Suppressor macrophage treated with lipopolysaccharide for 1 hour (primary cell): ENCODE measurements around the gene GUCY1A2.
"Not testable (repeated sequence)": the region's sequence is repeated elsewhere in the genome, so short reads cannot be mapped to it uniquely, and the experiment has no call there.

Experiments used
- DNase-seq, 3 donors: peaks; one replicate each; pipeline ENCODE4 v3.0.0-alpha.2; 2020 to 2022

GUCY1A2 gene

DNA sequence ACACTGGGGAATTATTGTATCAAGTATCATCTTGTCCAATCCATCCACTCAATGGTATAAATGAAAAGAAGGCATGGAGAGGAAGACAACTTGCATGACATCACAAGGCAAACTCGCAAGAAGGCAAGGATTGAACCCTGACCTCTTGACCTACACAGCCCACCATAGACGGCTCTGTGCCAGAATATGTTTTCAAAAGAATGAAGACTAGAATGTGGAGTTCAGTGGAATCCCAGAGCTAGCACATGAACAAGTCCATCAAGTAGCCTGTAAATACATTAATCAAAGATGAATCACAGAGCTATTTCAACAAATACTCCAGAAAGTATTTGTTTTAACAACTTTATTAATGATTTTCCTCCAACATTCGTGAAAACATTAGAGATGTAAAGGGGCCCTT, 189.7 kb downstream of the GUCY1A2 start:
- no peak for DNase-seq

GRCh38 chr11:106827687-106828086, 190.6 kb downstream of the GUCY1A2 start:
- DNase-seq: no peak

DNA sequence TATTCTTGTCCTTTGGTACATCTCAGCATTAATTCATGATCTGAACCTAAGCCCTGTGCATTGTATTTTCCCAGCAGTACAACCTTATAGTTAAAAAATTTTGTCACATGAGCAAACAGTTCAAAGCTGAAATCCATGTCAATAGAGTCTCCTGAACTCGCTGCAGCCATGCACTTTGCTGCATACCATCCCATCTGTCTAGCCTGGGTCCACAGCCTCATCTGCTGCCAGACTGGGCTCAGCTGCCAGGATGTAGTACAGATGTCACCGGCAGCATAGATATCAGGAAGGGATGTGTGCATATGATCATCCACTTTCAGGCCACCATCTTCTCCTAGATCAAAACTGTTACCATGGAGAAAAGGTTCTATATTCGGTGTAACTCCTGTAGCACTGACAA, 191.7 kb downstream of the GUCY1A2 start:
- not testable (repeated sequence) for DNase-seq

DNA sequence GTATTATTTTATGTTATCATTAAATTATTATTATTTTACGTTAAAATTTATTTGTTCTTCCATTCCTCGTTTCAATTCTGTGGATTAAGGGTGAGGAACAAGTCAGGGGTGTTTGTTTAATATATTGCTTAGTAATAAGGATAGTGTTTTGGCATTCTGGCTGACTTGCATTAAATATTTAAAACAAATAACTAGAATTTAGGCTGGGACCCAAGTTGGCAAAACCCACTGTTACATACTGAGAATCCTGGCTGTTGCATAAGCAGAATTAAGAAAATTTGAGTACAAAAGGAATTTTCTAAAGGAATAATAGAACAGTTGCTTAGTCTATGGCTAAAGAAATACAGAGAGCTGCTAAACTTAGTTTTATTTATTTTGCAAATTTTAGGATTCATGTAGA, 196.4 kb downstream of the GUCY1A2 start:
- no peak for DNase-seq

DNA sequence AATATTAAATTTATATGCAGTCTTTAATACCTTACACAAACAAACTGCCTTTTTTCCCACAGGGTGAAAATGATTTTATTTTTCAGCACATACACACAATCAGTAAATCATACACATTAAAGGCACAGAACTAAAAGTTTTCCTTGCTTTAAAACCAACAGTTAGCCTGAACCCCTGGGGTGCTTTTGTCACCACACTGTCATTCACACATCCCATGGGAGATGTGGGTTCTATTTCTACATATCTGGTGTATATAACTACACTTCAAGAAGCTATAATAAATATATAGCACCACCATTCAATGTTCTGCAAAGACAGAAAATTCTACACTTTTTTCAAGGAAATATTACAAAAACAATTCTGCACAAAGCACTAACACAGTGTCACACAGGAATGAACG, 197.0 kb downstream of the GUCY1A2 start:
- no peak for DNase-seq

DNA sequence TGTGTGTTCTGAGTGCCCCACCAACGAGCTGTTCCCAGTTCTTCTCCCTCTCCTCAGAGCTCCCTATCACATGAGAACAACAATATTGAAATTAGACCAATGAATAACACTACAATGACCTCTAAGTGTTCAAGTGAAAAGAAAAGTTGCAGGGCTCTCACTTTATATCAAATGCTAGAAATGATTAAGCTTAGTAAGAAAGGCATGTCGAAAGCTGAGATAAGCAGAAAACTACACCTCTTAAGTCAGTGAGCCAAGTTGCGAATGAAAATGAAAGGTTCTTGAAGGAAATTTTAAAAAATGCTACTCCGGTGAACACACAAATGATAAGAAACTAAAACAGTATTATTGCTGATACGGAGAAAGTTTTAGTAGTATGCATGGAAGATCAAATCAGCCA, 199.8 kb downstream of the GUCY1A2 start:
- DNase-seq: no peak

DNA sequence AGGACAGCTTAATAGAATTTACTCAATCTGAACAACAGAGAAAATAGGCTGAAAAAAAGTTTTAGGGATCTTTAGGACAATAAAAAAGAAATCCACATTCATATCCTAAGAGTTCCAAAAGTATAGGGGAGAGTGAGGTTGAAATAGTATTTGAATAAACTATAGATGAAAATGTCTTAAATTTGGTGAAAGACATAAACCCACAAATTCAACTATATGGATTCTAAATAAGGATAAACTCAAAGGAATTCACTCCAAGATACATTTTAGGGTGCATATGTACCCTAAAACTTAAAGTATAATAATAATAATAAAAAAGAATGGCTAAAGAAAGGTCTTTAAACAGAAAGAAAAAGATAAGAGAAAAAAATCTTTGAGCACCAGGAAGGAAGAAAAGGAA, 203.1 kb downstream of the GUCY1A2 start:
- DNase-seq: no peak

- DNase-seq: no peak
These were observed 204.5 kb downstream of the GUCY1A2 start for GRCh38 chr11:106813806-106814205.

DNA sequence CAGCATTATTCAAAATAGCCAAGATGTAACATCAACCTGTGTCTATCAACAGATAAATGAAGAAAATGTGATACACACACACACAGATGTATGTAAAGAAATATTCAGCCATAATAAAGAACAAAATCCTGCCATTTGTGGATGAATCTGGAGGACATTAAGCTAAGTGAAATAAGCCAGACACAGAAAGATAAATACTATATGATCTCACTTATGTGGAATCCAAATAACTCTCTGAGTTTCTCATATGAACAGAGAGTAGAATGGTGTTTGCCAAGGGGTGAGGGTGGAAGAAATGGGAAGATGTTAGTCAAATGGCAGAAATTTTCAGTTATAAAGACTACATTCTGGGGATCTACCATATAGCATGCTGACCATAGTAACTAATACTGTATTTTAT, 224.2 kb downstream of the GUCY1A2 start:
- DNase-seq: no peak

GRCh38 chr11:106789406-106789805, 228.9 kb downstream of the GUCY1A2 start:
- no peak for DNase-seq

DNA sequence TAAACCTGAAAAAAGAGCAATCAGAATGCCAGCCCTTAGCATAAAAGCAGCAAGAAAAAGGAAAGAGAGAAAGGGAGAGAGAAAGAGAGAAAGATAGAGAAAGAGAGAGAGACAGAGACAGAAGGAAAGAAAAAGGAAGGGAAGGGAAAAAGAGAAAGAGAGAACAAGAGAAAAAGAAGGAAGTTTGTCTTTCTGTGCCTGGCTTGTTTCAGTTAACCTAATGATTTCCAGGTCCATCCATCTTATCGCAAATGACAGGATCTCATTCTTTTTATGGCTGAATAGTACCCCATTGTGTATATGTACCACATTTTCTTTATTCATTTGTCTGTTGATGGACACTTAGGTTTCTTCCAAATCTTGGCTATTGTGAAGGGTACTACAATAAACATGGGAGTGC, 230.8 kb downstream of the GUCY1A2 start:
- no peak for DNase-seq

GRCh38 chr11:106785913-106786650, 232.2 kb downstream of the GUCY1A2 start:
- no peak for DNase-seq

DNA sequence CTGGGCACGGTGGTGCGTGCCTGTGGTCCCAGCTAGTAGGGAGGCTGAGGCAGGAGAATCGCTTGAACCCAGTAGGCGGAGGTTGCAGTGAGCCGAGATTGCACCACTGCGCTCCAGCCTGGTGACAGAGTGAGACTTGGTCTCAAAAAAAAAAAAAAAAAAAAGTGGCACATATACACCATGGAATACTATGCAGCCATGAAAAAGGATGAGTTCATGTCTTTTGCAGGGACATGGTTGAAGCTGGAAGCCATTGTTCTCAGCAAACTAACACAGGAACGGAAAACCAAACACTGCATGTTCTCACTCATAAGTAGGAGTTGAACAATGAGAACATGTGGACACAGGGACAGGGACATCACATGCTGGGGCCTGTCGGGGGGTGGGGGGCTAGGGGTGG, 241.0 kb downstream of the GUCY1A2 start:
- DNase-seq: not testable (repeated sequence)

- peak in 2 of 3 donors; percentile 0 to 27 for DNase-seq
These were observed 247.7 kb downstream of the GUCY1A2 start for GRCh38 chr11:106770489-106771085.

DNA sequence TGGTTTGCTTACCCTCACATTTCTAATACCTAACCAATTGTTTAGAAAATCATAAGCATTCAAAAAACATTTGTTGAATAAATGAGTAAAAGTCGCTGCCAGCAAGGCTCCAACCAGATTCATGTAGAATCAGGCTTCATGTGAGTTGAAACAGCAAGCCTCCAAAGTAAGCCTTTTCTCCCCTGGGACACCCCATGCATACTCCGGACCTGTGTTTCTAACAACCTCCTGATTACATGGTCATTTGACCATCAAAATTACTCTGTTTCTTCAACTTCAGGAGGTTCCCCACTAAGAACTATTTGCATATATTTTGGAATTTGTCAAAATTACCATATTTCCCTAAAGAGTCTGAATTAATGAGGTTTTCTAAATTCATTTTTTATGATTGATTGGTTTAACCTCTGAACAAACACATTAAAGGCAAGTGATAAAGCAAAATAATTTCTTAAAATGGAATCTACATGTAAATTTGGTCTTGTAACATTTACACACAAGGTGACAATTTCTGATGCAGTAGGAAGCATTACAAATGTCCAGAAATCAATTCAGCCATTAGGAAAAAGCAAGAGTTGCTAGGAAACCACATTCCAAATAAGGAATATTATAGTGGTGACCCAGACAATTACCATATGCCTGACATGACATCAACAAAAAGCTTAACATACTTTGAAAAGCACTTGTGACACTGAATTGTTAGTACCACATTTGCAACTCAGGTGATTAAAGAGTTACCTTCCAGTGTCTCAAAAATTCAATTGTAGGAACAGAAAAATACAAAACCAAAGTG, 252.6 kb downstream of the GUCY1A2 start:
- DNase-seq: no peak

GRCh38 chr11:106763501-106763900, 254.8 kb downstream of the GUCY1A2 start:
- DNase-seq: no peak

GRCh38 chr11:106761745-106762144, 256.5 kb downstream of the GUCY1A2 start:
- DNase-seq: no peak

DNA sequence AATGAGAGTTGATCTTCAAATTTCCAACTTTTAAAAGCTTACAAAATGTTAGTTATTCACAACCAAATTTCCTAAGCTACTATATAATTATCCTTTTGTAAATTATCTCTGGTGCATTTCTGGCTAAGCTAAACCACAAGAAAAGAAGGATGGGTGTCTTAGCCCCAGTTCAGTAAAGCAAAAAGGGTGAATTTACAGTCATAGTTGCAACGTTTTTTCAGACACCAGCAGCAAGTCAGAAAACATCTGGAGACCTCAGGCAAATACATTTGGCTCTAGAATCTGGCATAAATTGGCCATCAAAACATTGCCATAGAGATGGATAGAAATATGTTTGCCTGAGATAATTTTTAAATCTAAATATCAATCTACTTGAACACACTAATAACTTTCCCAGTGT, 257.0 kb downstream of the GUCY1A2 start:
- no peak for DNase-seq

- no peak for DNase-seq
These were observed 270.2 kb downstream of the GUCY1A2 start for GRCh38 chr11:106748059-106748458.

- DNase-seq: no peak
These were observed 272.3 kb downstream of the GUCY1A2 start for GRCh38 chr11:106745941-106746340.

DNA sequence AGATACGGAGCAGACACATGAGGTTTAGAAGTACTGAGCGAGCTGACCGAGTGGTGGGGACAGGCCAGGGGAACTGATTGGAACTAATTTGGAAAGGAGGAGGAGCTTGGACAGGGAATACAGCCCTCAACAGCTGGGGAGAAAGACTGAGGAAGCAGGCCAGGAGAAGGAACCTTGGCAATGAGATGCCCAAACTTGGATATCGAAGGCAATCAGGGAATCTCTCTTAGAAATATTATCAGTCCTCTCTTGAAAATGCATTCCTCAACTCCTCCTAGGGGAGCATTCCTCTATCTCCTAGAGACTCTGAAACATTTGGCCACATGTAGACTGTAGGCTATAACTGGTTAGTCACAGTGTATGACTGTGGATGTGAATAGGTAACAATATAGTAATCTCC, 284.6 kb downstream of the GUCY1A2 start:
- DNase-seq: no peak

GRCh38 chr11:106728859-106729258, 289.4 kb downstream of the GUCY1A2 start:
- DNase-seq: no peak

- DNase-seq: no peak
These were observed 289.9 kb downstream of the GUCY1A2 start for GRCh38 chr11:106728379-106728778.

- DNase-seq: no peak
These were observed 291.0 kb downstream of the GUCY1A2 start for GRCh38 chr11:106727256-106727655.
